ENCODE data around the gene XPNPEP3.
"Not testable (repeated sequence)": the region's sequence is repeated elsewhere in the genome, so short reads cannot be mapped to it uniquely, and the experiment has no call there.

The XPNPEP3 gene
- 17.3 to 18.5 reads per million in 2 donors for total RNA-seq

DNA sequence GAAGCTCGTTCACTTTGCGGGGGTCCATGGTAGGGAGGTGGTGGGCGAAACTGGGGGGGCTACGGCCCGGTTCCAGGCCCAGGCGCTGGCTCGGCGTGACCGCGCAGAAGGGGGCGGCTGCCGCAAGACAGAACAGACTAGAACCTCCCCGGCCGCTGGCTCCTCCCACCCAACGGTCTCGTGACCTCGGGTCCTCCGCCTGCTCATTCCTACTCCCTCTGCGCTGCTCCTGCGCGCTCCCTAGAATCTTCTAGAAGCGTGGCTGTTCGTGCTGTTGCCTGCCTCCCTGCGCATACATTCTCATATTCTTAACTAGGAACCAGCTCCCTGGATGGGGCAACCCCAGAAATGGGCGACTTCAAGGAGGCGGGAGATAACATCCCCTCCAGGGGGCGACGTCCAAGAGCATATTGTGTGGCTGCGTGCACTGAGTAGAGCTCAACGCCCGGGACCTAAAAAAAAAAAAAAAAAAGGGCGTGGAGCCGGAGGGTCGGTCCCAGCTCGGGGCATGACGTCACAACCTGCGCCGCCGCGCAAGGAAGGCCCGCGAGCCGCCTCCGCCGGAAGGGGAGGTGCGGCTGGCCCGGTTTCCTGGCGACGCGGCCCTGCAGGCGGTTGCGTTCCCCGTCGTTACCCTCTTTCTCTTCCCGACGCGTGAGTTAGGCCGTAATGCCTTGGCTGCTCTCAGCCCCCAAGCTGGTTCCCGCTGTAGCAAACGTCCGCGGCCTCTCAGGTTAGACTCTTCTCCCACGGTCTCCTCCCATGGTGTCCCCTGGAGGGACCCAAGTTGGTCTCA lies at the start of gene XPNPEP3, which contains the start of gene ST13:
XPNPEP3 (plus strand) TSS at position 636 of the 796 bp plus-strand sequence; CDS start at position 670, 34 bp downstream.
ST13 (minus strand) TSS at position 127 of the 796 bp plus-strand sequence; CDS start at position 28, 99 bp downstream.
- peak; percentile 95 for DNase-seq

- no peak for DNase-seq
Measured at GRCh38 chr22:40808018-40808841, 48.7 kb upstream of the XPNPEP3 start.

- DNase-seq: no peak
Measured at GRCh38 chr22:40813912-40814315, 43.0 kb upstream of the XPNPEP3 start.

DNA sequence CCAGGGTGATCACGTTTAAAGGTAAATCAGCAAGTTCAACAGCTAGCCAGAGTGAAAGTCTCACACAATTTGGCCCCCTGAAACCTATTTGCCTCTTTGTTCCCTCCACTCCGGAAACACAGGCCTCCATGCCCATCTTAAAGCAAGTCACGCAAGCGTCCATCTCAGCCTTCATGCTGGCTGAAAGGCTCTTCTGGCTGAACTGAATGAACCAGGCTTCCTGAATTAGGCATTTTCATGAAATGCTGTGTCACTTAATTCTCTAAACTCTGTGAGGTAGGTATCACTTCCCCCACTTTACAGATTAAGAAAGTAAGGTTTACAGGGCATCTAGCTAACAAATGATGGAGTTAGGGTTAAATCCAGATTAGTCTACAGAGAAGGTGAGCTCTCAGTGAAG lies 39.2 kb upstream of the XPNPEP3 start:
- no peak for DNase-seq

DNA sequence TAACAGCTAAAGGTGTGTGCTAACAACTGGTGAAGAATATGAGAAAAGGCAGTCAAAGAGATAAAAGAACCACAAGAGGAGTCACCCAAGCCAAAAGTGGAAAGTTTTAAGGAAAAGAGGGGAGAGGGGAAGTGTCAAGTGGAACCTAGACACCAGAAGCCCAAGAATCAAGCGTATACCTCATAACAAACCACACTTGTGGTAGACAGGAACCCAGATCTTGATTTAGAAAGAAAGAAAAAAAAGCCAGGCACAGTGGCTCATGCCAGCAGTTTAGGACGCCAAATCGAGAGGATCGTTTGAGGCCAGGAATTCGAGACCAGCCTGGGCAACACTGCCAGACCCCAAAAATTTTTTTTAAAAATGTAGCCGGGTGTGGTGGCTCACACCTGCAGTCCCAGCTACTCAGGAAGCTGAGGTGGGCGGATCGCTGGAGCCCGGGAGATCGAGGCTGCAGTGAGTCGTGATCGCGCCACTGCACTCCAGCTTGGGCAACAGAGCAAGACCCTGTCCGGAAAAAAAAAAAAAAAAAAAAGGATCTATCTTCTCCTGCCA lies 38.7 kb upstream of the XPNPEP3 start:
- no peak for DNase-seq

GRCh38 chr22:40818747-40819598 lies 38.0 kb upstream of the XPNPEP3 start, which contains the start of gene SLC25A17:
TSS of gene SLC25A17 (minus strand) at chr22:40819346. CDS start at chr22:40819248, 98 bp downstream.
- DNase-seq: peak; percentile 81

GRCh38 chr22:40819599-40820140 lies 37.3 kb upstream of the XPNPEP3 start:
- DNase-seq: no peak

GRCh38 chr22:40823426-40823825 lies 33.5 kb upstream of the XPNPEP3 start:
- DNase-seq: no peak

DNA sequence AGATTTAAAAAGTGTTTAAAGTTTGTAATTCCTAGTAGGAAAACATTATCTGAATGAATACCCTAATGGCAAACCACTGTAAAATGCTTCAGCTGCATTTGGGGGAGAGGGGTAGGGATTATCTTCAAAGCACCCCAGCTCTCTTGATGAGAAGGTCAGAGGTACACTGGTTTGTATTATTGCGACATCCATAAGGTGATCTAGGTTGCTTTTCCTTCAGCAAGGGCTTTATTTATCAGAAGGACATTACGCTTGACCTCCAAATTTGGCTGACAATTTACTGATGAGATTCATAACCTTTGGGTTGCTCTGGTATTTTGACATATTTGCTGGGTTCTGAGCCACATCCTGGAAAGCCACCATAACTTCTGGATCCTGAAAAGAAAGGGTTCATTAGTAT lies 30.7 kb upstream of the XPNPEP3 start:
- DNase-seq: not testable (repeated sequence)

GRCh38 chr22:40826984-40827741 lies 29.8 kb upstream of the XPNPEP3 start:
- DNase-seq: no peak

- no peak for DNase-seq
Measured at GRCh38 chr22:40829131-40829530, 27.8 kb upstream of the XPNPEP3 start.

- no peak for DNase-seq
Measured at GRCh38 chr22:40834619-40835018, 22.3 kb upstream of the XPNPEP3 start.

DNA sequence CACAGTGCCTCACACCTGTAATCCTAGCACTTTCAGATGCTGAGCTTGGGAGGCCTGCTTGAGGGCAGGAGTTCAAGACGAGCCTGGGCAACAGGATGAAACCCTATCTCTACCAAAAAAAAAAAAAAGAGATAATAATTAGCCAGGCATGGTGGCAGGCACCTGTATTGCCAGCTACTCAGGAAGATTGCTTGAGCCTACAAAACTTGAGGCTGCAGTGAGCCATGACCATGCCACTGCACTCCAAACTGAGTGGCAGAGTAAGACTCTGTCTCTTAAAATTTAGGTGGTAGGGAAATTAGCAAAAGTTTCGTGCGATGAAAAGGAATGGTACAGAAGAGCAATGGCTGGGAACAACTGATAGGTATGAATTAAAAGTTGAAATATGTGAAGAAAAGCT lies 18.5 kb upstream of the XPNPEP3 start:
- no peak for DNase-seq

DNA sequence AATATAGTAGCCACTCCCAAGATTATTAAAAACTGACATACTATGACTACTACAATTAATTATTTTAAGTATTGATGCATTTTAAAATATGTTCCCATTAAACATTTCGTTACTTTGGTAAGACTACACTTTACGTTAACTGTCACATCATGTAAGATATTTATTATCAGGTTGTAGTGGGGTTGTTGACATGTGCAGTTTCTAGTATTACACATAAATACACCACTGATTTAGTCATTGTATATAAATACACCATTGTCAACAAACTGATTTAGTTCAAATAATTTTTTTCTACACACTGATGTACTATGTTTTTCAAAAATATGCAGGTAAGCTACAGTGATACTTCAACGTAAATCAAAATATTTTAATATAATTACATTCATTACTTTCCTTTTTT lies 12.0 kb upstream of the XPNPEP3 start:
- DNase-seq: no peak

DNA sequence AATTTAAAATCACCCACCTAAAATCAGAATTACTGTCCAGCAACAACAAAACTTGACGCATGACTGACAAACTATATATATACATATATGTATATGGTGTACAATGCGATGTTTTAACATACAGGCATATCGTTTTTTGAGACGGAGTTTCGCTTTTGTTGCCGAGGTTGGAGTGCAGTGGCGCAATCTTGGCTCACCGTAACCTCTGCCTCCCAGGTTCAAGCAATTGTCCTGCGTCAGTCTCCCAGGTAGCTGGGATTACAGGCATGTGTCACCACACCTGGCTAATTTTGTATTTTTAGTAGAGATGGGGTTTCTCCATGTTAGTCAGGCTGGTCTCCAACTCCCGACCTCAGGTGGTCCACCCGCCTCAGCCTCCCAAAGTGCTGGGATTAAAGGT lies 11.1 kb upstream of the XPNPEP3 start:
- DNase-seq: not testable (repeated sequence)

DNA sequence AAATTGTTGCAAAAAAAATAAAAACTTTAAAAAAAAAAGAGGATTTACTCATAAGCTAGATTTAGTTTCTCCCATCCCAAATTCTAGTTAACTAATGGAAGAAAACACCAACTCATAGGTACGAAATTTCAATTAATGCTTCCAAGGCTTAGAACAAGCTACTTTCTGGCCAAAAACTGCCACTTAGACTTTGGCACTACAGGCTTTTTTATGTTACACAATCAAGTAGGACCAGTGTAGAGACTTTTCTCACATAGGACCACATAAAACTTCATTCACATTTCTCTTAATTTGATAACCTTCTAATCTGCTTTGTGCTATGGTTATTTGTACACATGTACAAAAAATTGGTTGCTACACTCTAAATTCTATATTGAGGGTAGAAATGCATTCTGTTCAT lies 3.6 kb upstream of the XPNPEP3 start:
- DNase-seq: no peak

DNA sequence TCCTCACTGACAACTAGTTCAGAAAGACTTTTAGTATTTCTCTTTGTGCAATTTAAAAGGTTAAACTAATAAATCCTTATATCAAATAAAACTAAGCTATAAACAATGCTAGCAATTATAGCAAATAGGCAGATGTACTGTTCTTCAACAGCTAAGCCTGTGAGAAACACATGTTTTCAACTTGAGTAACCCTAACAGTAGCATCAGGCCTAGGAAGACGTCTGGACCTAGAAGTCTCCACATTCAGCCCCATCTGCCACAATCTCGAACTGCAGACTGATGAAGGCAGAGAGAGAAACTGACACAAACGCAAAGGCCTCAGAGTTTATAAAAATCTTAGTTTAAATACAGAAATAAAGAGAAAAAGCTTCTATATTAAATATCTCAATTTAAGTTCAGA lies 3.0 kb upstream of the XPNPEP3 start:
- no peak for DNase-seq

DNA sequence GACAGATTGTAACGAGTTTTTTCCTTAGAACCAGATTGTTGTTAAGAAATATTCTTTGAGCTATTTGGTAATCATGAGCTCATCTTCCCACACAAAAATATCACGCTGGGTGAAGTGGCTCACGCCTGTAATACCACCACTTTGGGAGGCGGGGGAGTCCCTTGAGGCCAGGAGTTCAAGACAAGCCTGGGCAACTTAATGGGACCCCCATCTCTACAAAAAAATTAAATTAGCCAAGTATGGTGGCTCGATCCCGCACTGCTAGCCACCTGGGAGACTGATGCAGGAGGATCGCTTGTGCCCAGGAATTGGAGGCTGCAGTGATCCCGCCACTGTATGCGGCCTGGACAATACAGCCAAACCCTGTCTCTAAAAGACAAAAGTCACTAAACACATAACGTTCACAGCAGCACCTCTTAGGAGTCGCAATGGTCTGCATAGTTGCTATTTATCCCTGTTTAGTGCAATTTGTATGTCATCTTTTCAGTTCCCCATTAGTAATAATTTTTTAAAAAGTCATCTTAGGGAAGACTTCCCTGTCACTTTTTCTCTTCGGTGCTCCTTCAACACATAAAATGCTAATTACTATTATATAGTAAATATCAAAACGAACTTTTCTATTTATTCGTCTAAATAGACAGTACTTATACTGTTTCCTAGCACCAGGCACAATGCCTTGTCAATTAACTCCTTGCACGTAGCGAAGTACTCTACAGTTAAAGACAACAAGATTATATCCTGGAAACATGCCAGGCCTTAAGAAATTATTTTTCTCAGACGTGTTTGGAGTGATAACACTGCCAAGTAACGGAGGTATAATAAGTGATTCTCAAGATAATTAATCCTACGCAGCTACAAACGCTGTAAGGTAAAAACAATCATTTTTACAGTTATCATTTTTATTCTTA lies 1.6 kb upstream of the XPNPEP3 start:
- no peak for DNase-seq

GRCh38 chr22:40855979-40856512 lies 902 bp upstream of the XPNPEP3 start:
- no peak for DNase-seq
